OCI-LY7 (cell line): ENCODE results near the gene ZNF683.

ENCODE experiments used
- CTCF ChIP-seq: fragments of 200-600 bp; sonication (generic); conservative IDR thresholded peaks from 2 replicates; pipeline ENCODE4 v1.5.1; 2014; ENCODE audit warnings: mild to moderate bottlenecking, antibody characterized with exemption, low read length, moderate library complexity, mixed read lengths
- EZH2phosphoT487 ChIP-seq: fragments of 200-600 bp; sonication (generic); IDR thresholded peaks from 2 replicates; pipeline ENCODE4 v1.6.1; 2018; ENCODE audit warnings: low read depth, borderline replicate concordance, mild to moderate bottlenecking, mixed run types, antibody characterized with exemption, low read length, moderate library complexity, mixed read lengths

DNA sequence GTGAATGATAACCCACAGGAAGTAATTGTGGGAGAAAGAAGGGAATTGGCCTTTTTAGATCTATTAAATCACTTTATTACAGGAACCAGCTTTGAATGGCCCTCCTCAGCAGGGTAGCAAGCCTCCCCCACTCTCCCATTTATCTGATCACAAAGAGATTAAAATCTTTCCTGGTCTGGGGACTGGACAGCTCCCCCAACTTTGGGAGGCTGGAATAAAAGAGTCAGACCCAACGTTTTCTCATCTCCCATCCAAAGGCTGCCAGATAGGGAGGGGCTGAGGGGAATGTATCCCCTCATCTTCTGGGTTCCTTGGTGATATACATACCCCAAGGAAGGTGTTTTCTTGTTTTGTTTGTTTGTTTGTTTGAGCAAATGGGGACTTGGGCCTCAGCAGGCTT lies 40.5 kb upstream of the ZNF683 start:
- no peak for TF ChIP-seq CTCF
- no peak for TF ChIP-seq EZH2phosphoT487
